ENCODE measurements around the gene TEX47.

TEX47 gene

GRCh38 chr7:88795553-88795952, at the start of gene TEX47:
Gene TEX47 (minus strand): TSS chr7:88795737. CDS start chr7:88794942, 795 bp downstream.
- DNase-seq = no peak

GRCh38 chr7:88845091-88845490, 49.6 kb upstream of the TEX47 start:
- DNase-seq = no peak

GRCh38 chr7:88842201-88842600, 46.7 kb upstream of the TEX47 start:
- DNase-seq = no peak

- peak; percentile 57 for DNase-seq
Observed at GRCh38 chr7:88835147-88835728, 39.7 kb upstream of the TEX47 start.

- DNase-seq = no peak
Observed at GRCh38 chr7:88826222-88826621, 30.7 kb upstream of the TEX47 start.

GRCh38 chr7:88818552-88818951, 23.0 kb upstream of the TEX47 start:
- no peak for DNase-seq

GRCh38 chr7:88806280-88807037, 10.9 kb upstream of the TEX47 start:
- DNase-seq = no peak

- no peak for DNase-seq
Observed at GRCh38 chr7:88801046-88801445, 5.5 kb upstream of the TEX47 start.

- no peak for DNase-seq
Observed at GRCh38 chr7:88792361-88792760, 3.2 kb downstream of the TEX47 start.

GRCh38 chr7:88791891-88792290, 3.6 kb downstream of the TEX47 start:
- DNase-seq = no peak

- peak; percentile 57 for DNase-seq
Observed at GRCh38 chr7:88789480-88790064, 6.0 kb downstream of the TEX47 start.

- DNase-seq = no peak
Observed at GRCh38 chr7:88787777-88788176, 7.8 kb downstream of the TEX47 start.

- DNase-seq = no peak
Observed at GRCh38 chr7:88775838-88776237, 19.7 kb downstream of the TEX47 start.

- DNase-seq = no peak
Observed at GRCh38 chr7:88772776-88773175, 22.8 kb downstream of the TEX47 start.

GRCh38 chr7:88771417-88771816, 24.1 kb downstream of the TEX47 start:
- DNase-seq = no peak

GRCh38 chr7:88761779-88762178, 33.8 kb downstream of the TEX47 start:
- no peak for DNase-seq

- DNase-seq = peak; percentile 25
Observed at GRCh38 chr7:88760136-88760515, 35.4 kb downstream of the TEX47 start.

GRCh38 chr7:88759230-88760135, 36.1 kb downstream of the TEX47 start, which contains the start of gene ZNF804B:
Gene ZNF804B (plus strand): TSS chr7:88759700. CDS start chr7:88759977, 277 bp downstream.
- peak; percentile 72 for DNase-seq

GRCh38 chr7:88758381-88759229, 36.9 kb downstream of the TEX47 start:
- peak; percentile 72 for DNase-seq

GRCh38 chr7:88757371-88757770, 38.2 kb downstream of the TEX47 start:
- DNase-seq = no peak

GRCh38 chr7:88756802-88757201, 38.7 kb downstream of the TEX47 start:
- no peak for DNase-seq

GRCh38 chr7:88746126-88746525, 49.4 kb downstream of the TEX47 start:
- DNase-seq = peak; percentile 5
